Caco-2 (cell line): ENCODE results near the gene STK10. TPM values are rescaled to one million over a fixed set of nuclear protein-coding genes. Genes with fewer than 3 reads are reported as not detected.

Source experiments
- BruUV-seq: library from RNA; stranded (reverse); fragments of 400-500 nt; replicated peaks from 2 replicates; lab custom pipeline; 2021; lab: Mats Ljungman, UMichigan
- CTCF ChIA-PET: fragments of 300-600 bp; sonication (Branson Sonifier 250); formaldehyde crosslinking; loops from one replicate; lab custom pipeline; 2022; ENCODE audit warnings: antibody characterized with exemption; lab: Charles Lee
- POLR2A ChIA-PET: fragments of 300-600 bp; sonication (Branson Sonifier 250); formaldehyde crosslinking; loops from one replicate; lab custom pipeline; 2022; ENCODE audit warnings: antibody characterized with exemption; lab: Charles Lee
- DNase-seq, 2 experiments: peaks; one replicate each; pipeline versions ENCODE4 v3.0.0 to v3.0.0-alpha.2; 2020 to 2022
- H3K27me3 ChIP-seq: replicated peaks from 2 replicates; pipeline ENCODE4 v1.6.0; 2011; ENCODE audit warnings: low read length; ENCODE audit not compliant: control insufficient read depth, insufficient read depth
- H3K36me3 ChIP-seq: 2 replicates; pipeline ENCODE4 v1.5.1; 2011; ENCODE audit warnings: low read length; ENCODE audit not compliant: control insufficient read depth, insufficient read depth
- H3K4me1 ChIP-seq: fragments of 250-450 bp; sonication (Bioruptor Pico); 2 replicates; pipeline ENCODE4 v1.5.1; 2020; ENCODE audit warnings: mild to moderate bottlenecking
- H3K4me3 ChIP-seq: 2 replicates; pipeline ENCODE4 v1.5.1; 2011; ENCODE audit warnings: low read depth, mild to moderate bottlenecking, control low read depth, low read length
- H3K9me3 ChIP-seq: fragments of 250-450 bp; sonication (Bioruptor Pico); 2 replicates; pipeline ENCODE4 v1.5.1; 2020; ENCODE audit warnings: mild to moderate bottlenecking, moderate library complexity
- H3K27ac Mint-ChIP-seq: one replicate; pipeline ENCODE4 v1.8.0; 2022; ENCODE audit warnings: mixed read lengths; ENCODE audit not compliant: unreplicated experiment
- H3K27me3 Mint-ChIP-seq: one replicate; pipeline ENCODE4 v1.8.0; 2022; ENCODE audit warnings: mixed read lengths; ENCODE audit not compliant: insufficient read depth, unreplicated experiment
- H3K36me3 Mint-ChIP-seq: one replicate; pipeline ENCODE4 v1.8.0; 2022; ENCODE audit warnings: mild to moderate bottlenecking, mixed read lengths; ENCODE audit not compliant: insufficient read depth, unreplicated experiment
- H3K4me1 Mint-ChIP-seq: one replicate; pipeline ENCODE4 v1.8.0; 2022; ENCODE audit warnings: low read depth, mixed read lengths; ENCODE audit not compliant: unreplicated experiment
- H3K4me3 Mint-ChIP-seq: one replicate; pipeline ENCODE4 v1.8.0; 2022; ENCODE audit warnings: mild to moderate bottlenecking, moderate library complexity, mixed read lengths; ENCODE audit not compliant: unreplicated experiment
- H3K9me3 Mint-ChIP-seq: one replicate; pipeline ENCODE4 v1.8.0; 2022; ENCODE audit warnings: mixed read lengths; ENCODE audit not compliant: unreplicated experiment
- CTCF ChIP-seq, 2 experiments: fragments of 200-600 bp in 1 of 2; IDR thresholded peaks; 1 replicate in 1 of 2; 2 replicates in 1 of 2; pipeline versions ENCODE4 v1.5.1 to v1.8.0; 2011 to 2022; ENCODE audit warnings: antibody characterized with exemption in 1 of 2, control low read depth in 1 of 2, inconsistent platforms in 1 of 2, low read depth in 1 of 2, low read length in 1 of 2, mild to moderate bottlenecking in 1 of 2, moderate library complexity in 1 of 2; ENCODE audit not compliant: insufficient read depth in 1 of 2, severe bottlenecking in 1 of 2, unreplicated experiment in 1 of 2
- intact Hi-C: fragments of 100-400 bp; cut with micrococcal nuclease; formaldehyde crosslinking; loops from one replicate; pipeline ENCODE4 v1.10.0; 2022; ENCODE audit not compliant: unreplicated experiment
- total RNA-seq: library from RNA; stranded (reverse); gene quantifications from 2 replicates; pipeline ENCODE4 v1.2.3, GENCODE V29; 2022

STK10 gene
- total RNA-seq, 1 experiment from 2014 or later: 10.3 TPM

GRCh38 chr5:172048539-172049101 lies 139.4 kb downstream of the STK10 start:
- no peak overlapping the region for H3K27ac Mint-ChIP-seq
- no peaks in the 10 kb centered on the region for H3K9me3 Mint-ChIP-seq
- no peaks in the 10 kb centered on the region for H3K9me3 ChIP-seq
- no peaks in the 10 kb centered on the region for H3K4me1 ChIP-seq
- H3K27me3 ChIP-seq: no peaks in the 10 kb centered on the region
- peaks cover 12% of the 10 kb centered on the region for H3K36me3 Mint-ChIP-seq
- POLR2A ChIA-PET: no interaction called here
- no peaks in the 10 kb centered on the region for H3K27me3 Mint-ChIP-seq
- no peak for DNase-seq
- intact Hi-C loops: loop anchor here (10.0 kb wide), 1 partner anchor 634 kb away; the partner anchor contains the start of gene FGF18
- no peak overlapping the region for H3K4me3 ChIP-seq
- CTCF ChIA-PET: no interaction called here
- H3K36me3 ChIP-seq: no peaks in the 10 kb centered on the region
- H3K4me3 Mint-ChIP-seq: no peak overlapping the region
- TF ChIP-seq CTCF (IDR thresholded peaks at IDR 0.05; ENCODE audit: insufficient read depth in 1 of 2, low read depth in 1 of 2, low read length in 1 of 2, severe bottlenecking in 1 of 2, unreplicated experiment in 1 of 2): no peak
- H3K4me1 Mint-ChIP-seq: no peaks in the 10 kb centered on the region
- no TSS peak for BruUV-seq

- H3K27me3 ChIP-seq: no peaks in the 10 kb centered on the region
- no peak for DNase-seq
- no peaks in the 10 kb centered on the region for H3K4me1 ChIP-seq
- H3K36me3 ChIP-seq: no peaks in the 10 kb centered on the region
- Mint-ChIP-seq H3K36me3 (peaks cover 12% of the 10 kb centered on the region), H3K27me3 (no peaks in the 10 kb centered on the region), H3K4me1 (no peaks in the 10 kb centered on the region), H3K9me3 (no peaks in the 10 kb centered on the region), H3K27ac (no peak overlapping the region), H3K4me3 (no peak overlapping the region)
- BruUV-seq: no TSS peak
- POLR2A ChIA-PET: no interaction called here
- no peak for TF ChIP-seq CTCF (IDR thresholded peaks at IDR 0.05; ENCODE audit: insufficient read depth in 1 of 2, low read depth in 1 of 2, low read length in 1 of 2, severe bottlenecking in 1 of 2, unreplicated experiment in 1 of 2)
- CTCF ChIA-PET: no interaction called here
- H3K9me3 ChIP-seq: no peaks in the 10 kb centered on the region
- no peak overlapping the region for H3K4me3 ChIP-seq
- intact Hi-C loops: loop anchor here (10.0 kb wide), 1 partner anchor 633 kb away; the partner anchor contains the start of gene FGF18
Observed at GRCh38 chr5:172048170-172048422, 139.9 kb downstream of the STK10 start.

GRCh38 chr5:172046593-172046992 lies 141.4 kb downstream of the STK10 start:
- no peak overlapping the region for H3K4me3 Mint-ChIP-seq
- no peaks in the 10 kb centered on the region for H3K27me3 Mint-ChIP-seq
- Histone ChIP-seq H3K4me3 (no peak overlapping the region), H3K9me3 (no peaks in the 10 kb centered on the region), H3K27me3 (no peaks in the 10 kb centered on the region), H3K36me3 (no peaks in the 10 kb centered on the region), H3K4me1 (no peaks in the 10 kb centered on the region)
- peaks cover 12% of the 10 kb centered on the region for H3K36me3 Mint-ChIP-seq
- intact Hi-C loops: loop anchor here (10.0 kb wide), 1 partner anchor 632 kb away; the partner anchor contains the start of gene FGF18
- H3K4me1 Mint-ChIP-seq: no peaks in the 10 kb centered on the region
- BruUV-seq: no TSS peak
- no peak for TF ChIP-seq CTCF (IDR thresholded peaks at IDR 0.05; ENCODE audit: insufficient read depth in 1 of 2, low read depth in 1 of 2, low read length in 1 of 2, severe bottlenecking in 1 of 2, unreplicated experiment in 1 of 2)
- H3K27ac Mint-ChIP-seq: no peak overlapping the region
- no peak for DNase-seq
- no peaks in the 10 kb centered on the region for H3K9me3 Mint-ChIP-seq
- ChIA-PET CTCF (no interaction called here), POLR2A (no interaction called here)
